ENCODE measurements around the gene CDK14.
"Not testable (repeated sequence)": the region's sequence is repeated elsewhere in the genome, so short reads cannot be mapped to it uniquely, and the experiment has no call there.

The CDK14 gene

GRCh38 chr7:90721869-90722431 lies 125.8 kb downstream of the CDK14 start:
- no peak for DNase-seq (ENCODE audit: low spot score)

- no peak for DNase-seq (ENCODE audit: low spot score)
These were observed 127.1 kb downstream of the CDK14 start for GRCh38 chr7:90723233-90723632.

- DNase-seq (ENCODE audit: low spot score): no peak
These were observed 127.7 kb downstream of the CDK14 start for GRCh38 chr7:90723866-90724265.

- DNase-seq (ENCODE audit: low spot score): no peak
These were observed 130.0 kb downstream of the CDK14 start for GRCh38 chr7:90726120-90726519.

- no peak for DNase-seq (ENCODE audit: low spot score)
These were observed 130.5 kb downstream of the CDK14 start for GRCh38 chr7:90726623-90727022.

GRCh38 chr7:90727412-90727811 lies 131.3 kb downstream of the CDK14 start:
- DNase-seq (ENCODE audit: low spot score): no peak

GRCh38 chr7:90728568-90728967 lies 132.4 kb downstream of the CDK14 start:
- no peak for DNase-seq (ENCODE audit: low spot score)

GRCh38 chr7:90735611-90736280 lies 139.6 kb downstream of the CDK14 start:
- DNase-seq (ENCODE audit: low spot score): not testable (repeated sequence)

- DNase-seq (ENCODE audit: low spot score): no peak
These were observed 140.2 kb downstream of the CDK14 start for GRCh38 chr7:90736316-90736715.

- no peak for DNase-seq (ENCODE audit: low spot score)
These were observed 141.1 kb downstream of the CDK14 start for GRCh38 chr7:90736968-90737939.

- no peak for DNase-seq (ENCODE audit: low spot score)
These were observed 142.1 kb downstream of the CDK14 start for GRCh38 chr7:90738249-90738648.

- no peak for DNase-seq (ENCODE audit: low spot score)
These were observed 143.6 kb downstream of the CDK14 start for GRCh38 chr7:90739716-90740115.

- no peak for DNase-seq (ENCODE audit: low spot score)
These were observed 144.3 kb downstream of the CDK14 start for GRCh38 chr7:90740386-90740785.

GRCh38 chr7:90743626-90744025 lies 147.5 kb downstream of the CDK14 start:
- DNase-seq (ENCODE audit: low spot score): no peak

GRCh38 chr7:90747516-90747915 lies 151.4 kb downstream of the CDK14 start:
- DNase-seq (ENCODE audit: low spot score): no peak

GRCh38 chr7:90749262-90749661 lies 153.1 kb downstream of the CDK14 start:
- no peak for DNase-seq (ENCODE audit: low spot score)

GRCh38 chr7:90749774-90750173 lies 153.7 kb downstream of the CDK14 start:
- DNase-seq (ENCODE audit: low spot score): no peak

- DNase-seq (ENCODE audit: low spot score): no peak
These were observed 155.5 kb downstream of the CDK14 start for GRCh38 chr7:90751595-90751994.

GRCh38 chr7:90752051-90752450 lies 155.9 kb downstream of the CDK14 start:
- DNase-seq (ENCODE audit: low spot score): no peak

- DNase-seq (ENCODE audit: low spot score): no peak
These were observed 158.9 kb downstream of the CDK14 start for GRCh38 chr7:90755041-90755440.

- DNase-seq (ENCODE audit: low spot score): no peak
These were observed 160.2 kb downstream of the CDK14 start for GRCh38 chr7:90756366-90756765.

- not testable (repeated sequence) for DNase-seq (ENCODE audit: low spot score)
These were observed 161.4 kb downstream of the CDK14 start for GRCh38 chr7:90757565-90757950.

Measured in left forelimb (tissue), 1 donor.